K562 (cell line): ENCODE results near the gene CORIN. TPM values are rescaled to one million over a fixed set of nuclear protein-coding genes. Genes with fewer than 3 reads are reported as not detected.

Source experiments
- ATAC-seq: fragments of 200-7000 bp; cut with Tn5 transposase; 3 replicates; pipeline ENCODE4 v1.9.1; 2020; ENCODE audit warnings: moderate library complexity
- BruUV-seq: library from RNA; stranded (reverse); fragments of 400-500 nt; replicated peaks from 2 replicates; lab custom pipeline; 2021; lab: Mats Ljungman, UMichigan
- CTCF ChIA-PET: fragments of 300-600 bp; formaldehyde crosslinking; extraction: SDS; loops from one replicate; lab custom pipeline; 2021; ENCODE audit warnings: low intra/inter-chr PET ratio; lab: Yijun Ruan, JAX
- POLR2A ChIA-PET: fragments of 300-600, 350-650 bp; sonication (Branson Sonifier 250); formaldehyde crosslinking; extraction: SDS; loops from one replicate; lab custom pipeline; 2021; ENCODE audit warnings: antibody characterized with exemption, inconsistent platforms; lab: Yijun Ruan, JAX
- DNase-seq, 4 experiments: peaks; one replicate each; pipeline versions ENCODE4 v3.0.0 to v3.0.0-alpha.2; 2011 to 2018; ENCODE audit warnings: low spot score in 3 of 4, mixed read lengths in 3 of 4; ENCODE audit errors: extremely low read depth in 1 of 4
- FAIRE-seq: peaks from 2 replicates; lab custom pipeline; 2011; peaks lifted over from hg19 to GRCh38; lab: Jason Lieb, UNC
- H2AFZ ChIP-seq: 2 replicates; pipeline ENCODE4 v1.6.0; 2011; ENCODE audit warnings: low read depth, low read length, control low read depth, inconsistent platforms
- H3K27ac ChIP-seq: fragments of 200-600 bp; 3 replicates; pipeline ENCODE4 v1.8.0; 2011; ENCODE audit warnings: low read depth, mild to moderate bottlenecking, control low read depth, inconsistent platforms, low read length, moderate library complexity, mixed read lengths; ENCODE audit errors: extremely low read depth
- H3K27me3 ChIP-seq, 2 experiments: fragments of 300-600 bp in 1 of 2; 2 replicates in 1 of 2; 3 replicates in 1 of 2; pipeline versions ENCODE4 v1.6.0 to v1.8.0; 2011; ENCODE audit warnings: inconsistent platforms in 2 of 2, low read length in 2 of 2, mild to moderate bottlenecking in 1 of 2, mixed read lengths in 1 of 2, moderate library complexity in 1 of 2; ENCODE audit not compliant: control insufficient read depth in 2 of 2, insufficient read depth in 2 of 2
- H3K36me3 ChIP-seq: fragments of 300-600 bp; 3 replicates; pipeline ENCODE4 v1.8.0; 2011; ENCODE audit warnings: mild to moderate bottlenecking, low read length, inconsistent platforms; ENCODE audit not compliant: control insufficient read depth, insufficient read depth
- H3K4me1 ChIP-seq, 2 experiments: fragments of 200-600 bp in 1 of 2; replicated peaks in 1 of 2; 2 replicates in 1 of 2; 3 replicates in 1 of 2; pipeline versions ENCODE4 v1.5.1 to v1.8.0; 2011; ENCODE audit warnings: inconsistent platforms in 2 of 2, low read length in 2 of 2, mild to moderate bottlenecking in 1 of 2, mixed read lengths in 1 of 2, moderate library complexity in 1 of 2; ENCODE audit not compliant: control insufficient read depth in 2 of 2, insufficient read depth in 2 of 2
- H3K4me2 ChIP-seq: 2 replicates; pipeline ENCODE4 v1.6.1; 2011; ENCODE audit warnings: low read length, control low read depth, inconsistent platforms, mixed read lengths; ENCODE audit not compliant: insufficient read depth
- H3K4me3 ChIP-seq: fragments of 200-600 bp; sonication (generic), shearing (Covaris generic); 2 replicates; pipeline ENCODE4 v1.5.1; 2016; ENCODE audit warnings: control low read depth, inconsistent platforms
- H3K79me2 ChIP-seq: fragments of 200-600 bp; 3 replicates; pipeline ENCODE4 v1.8.0; 2011; ENCODE audit warnings: low read length, inconsistent platforms; ENCODE audit not compliant: control insufficient read depth, insufficient read depth
- H3K9ac ChIP-seq, 2 experiments: 2 replicates each; pipeline versions ENCODE4 v1.6.0 to v1.6.1; 2011; ENCODE audit warnings: low read depth in 2 of 2, low read length in 2 of 2, control low read depth in 1 of 2, inconsistent platforms in 1 of 2, mild to moderate bottlenecking in 1 of 2, mixed read lengths in 1 of 2; ENCODE audit not compliant: insufficient read depth in 1 of 2
- H3K9me1 ChIP-seq: one replicate; pipeline ENCODE4 v1.6.0; 2011; ENCODE audit warnings: inconsistent platforms, mild to moderate bottlenecking, low read length, moderate library complexity; ENCODE audit not compliant: control insufficient read depth, insufficient read depth
- H3K9me3 ChIP-seq: replicated peaks from 2 replicates; pipeline ENCODE4 v1.5.1; 2011; ENCODE audit warnings: low read depth, low read length, inconsistent platforms; ENCODE audit not compliant: control insufficient read depth, insufficient read depth
- H4K20me1 ChIP-seq: replicated peaks from 2 replicates; pipeline ENCODE4 v1.6.1; 2011; ENCODE audit warnings: low read length, inconsistent platforms, mixed read lengths; ENCODE audit not compliant: control insufficient read depth, insufficient read depth
- ARHGAP35 ChIP-seq: fragments of 450-650 bp; IDR thresholded peaks from 2 replicates; pipeline ENCODE4 v1.6.1; 2018; ENCODE audit not compliant: partially characterized antibody
- ARNT ChIP-seq, 2 experiments: fragments of 450-650 bp; IDR thresholded peaks; 2 replicates each; pipeline ENCODE4 v1.6.1; 2016; ENCODE audit warnings: mild to moderate bottlenecking in 1 of 2
- ATF1 ChIP-seq, 2 experiments: fragments of 450-650 bp in 1 of 2; IDR thresholded peaks; 2 replicates each; pipeline ENCODE4 v1.6.1; 2016; ENCODE audit warnings: missing compliant biosample characterization in 1 of 2, missing genetic modification characterization in 1 of 2
- DACH1 ChIP-seq: fragments of 450-650 bp; IDR thresholded peaks from 2 replicates; pipeline ENCODE4 v1.6.1; 2018; ENCODE audit not compliant: partially characterized antibody
- ESRRA ChIP-seq: fragments of 450-650 bp; IDR thresholded peaks from 2 replicates; pipeline ENCODE4 v1.6.1; 2014; ENCODE audit warnings: low read depth, mild to moderate bottlenecking, moderate library complexity, borderline replicate concordance
- HIVEP1 ChIP-seq: fragments of 250-450 bp; sonication (Bioruptor Pico); IDR thresholded peaks from 2 replicates; pipeline ENCODE4 v1.4.0; 2020; ENCODE audit warnings: mild to moderate bottlenecking
- ILK ChIP-seq: fragments of 450-650 bp; IDR thresholded peaks from 2 replicates; pipeline ENCODE4 v1.6.1; 2016; ENCODE audit warnings: missing genetic modification characterization, low read depth, mild to moderate bottlenecking, missing compliant biosample characterization, moderate library complexity, borderline replicate concordance
- KDM2B ChIP-seq: fragments of 250-450 bp; sonication (Bioruptor Pico); IDR thresholded peaks from 2 replicates; pipeline ENCODE4 v1.8.0; 2021; ENCODE audit warnings: mild to moderate bottlenecking, moderate library complexity
- PBX2 ChIP-seq, 2 experiments: IDR thresholded peaks in 1 of 2; conservative IDR thresholded peaks in 1 of 2; 2 replicates each; pipeline ENCODE4 v1.6.1; 2016; ENCODE audit warnings: low read depth in 2 of 2, mild to moderate bottlenecking in 1 of 2, missing compliant biosample characterization in 1 of 2, missing genetic modification characterization in 1 of 2, moderate library complexity in 1 of 2
- RFX7 ChIP-seq: fragments of 250-450 bp; sonication (Bioruptor Pico); IDR thresholded peaks from 2 replicates; pipeline ENCODE4 v1.5.1; 2021; ENCODE audit warnings: mild to moderate bottlenecking
- SRSF3 ChIP-seq: fragments of 200-400 bp; formaldehyde crosslinking; IDR thresholded peaks from 2 replicates; pipeline ENCODE4 v1.6.1; 2016; ENCODE audit warnings: mild to moderate bottlenecking, low read length, moderate library complexity; ENCODE audit not compliant: insufficient read depth
- TOE1 ChIP-seq, 2 experiments: fragments of 450-650 bp in 1 of 2; sonication (generic) in 1 of 2; formaldehyde crosslinking in 1 of 2; IDR thresholded peaks; 2 replicates each; pipeline versions ENCODE4 v1.7.1 to v1.8.0; 2016 to 2022; ENCODE audit warnings: borderline replicate concordance in 2 of 2, mild to moderate bottlenecking in 2 of 2, antibody characterized with exemption in 1 of 2, inconsistent platforms in 1 of 2, low read depth in 1 of 2, missing genetic modification reagents in 1 of 2, moderate library complexity in 1 of 2
- TRIM24 ChIP-seq, 2 experiments: fragments of 450-650 bp; IDR thresholded peaks; 2 replicates each; pipeline ENCODE4 v1.6.1; 2016
- ZBTB2 ChIP-seq: fragments of 450-650 bp; IDR thresholded peaks from 2 replicates; pipeline ENCODE4 v1.6.1; 2016; ENCODE audit warnings: antibody characterized with exemption
- ZNF408 ChIP-seq: fragments of 250-450 bp; sonication (Bioruptor Pico); IDR thresholded peaks from 2 replicates; pipeline ENCODE4 v1.4.0; 2020; ENCODE audit warnings: low read depth, mild to moderate bottlenecking, moderate library complexity
- ZNF551 ChIP-seq: fragments of 250-450 bp; sonication (Bioruptor Pico); IDR thresholded peaks from 2 replicates; pipeline ENCODE4 v1.5.0; 2021; ENCODE audit warnings: mild to moderate bottlenecking, moderate library complexity
- ZNF57 ChIP-seq: fragments of 450-650 bp; formaldehyde crosslinking; IDR thresholded peaks from 2 replicates; pipeline ENCODE4 v1.4.0; 2020; ENCODE audit warnings: mild to moderate bottlenecking, moderate library complexity
- WGBS: fragments of 100-300 bp; shearing (Covaris generic); methylation state at CpG from one replicate; pipeline ENCODE4 v1.1.6; 2016; ENCODE audit warnings: low coverage, mixed read lengths; ENCODE audit not compliant: insufficient coverage; ENCODE audit errors: missing lambda C conversion rate; 5-methylcytosine and 5-hydroxymethylcytosine counted together
- in situ Hi-C: fragments of 300-500 bp; cut with MboI; formaldehyde crosslinking; loops from 4 replicates; pipeline ENCODE4 v1.15.0; 2018; ENCODE audit warnings: inconsistent platforms, mixed read lengths
- intact Hi-C: fragments of 100-400 bp; cut with micrococcal nuclease; formaldehyde crosslinking; loops from 2 replicates; pipeline ENCODE4 v1.14.2; 2022
- polyA plus RNA-seq, 8 experiments: library from polyadenylated mRNA; depleted of rRNA in 4 of 8; stranded (reverse) in 5 of 8; unstranded in 3 of 8; fragments of >200 nt; fragmentation: Nextera tagmentation in 2 of 8; fragmentation: Illumina TruSeq in 1 of 8; extraction: Ambion mirVana in 2 of 8; extraction: Trizol in 1 of 8; gene quantifications; 2 replicates each; pipeline versions ENCODE4 v1.2.1 to v1.2.3, GENCODE V29; 2011 to 2014; ENCODE audit warnings: inconsistent platforms in 1 of 8, missing spikeins in 1 of 8
- total RNA-seq, 7 experiments: library from RNA; depleted of rRNA in 6 of 7; stranded (reverse); fragments of >200 nt in 6 of 7; fragmentation: Illumina TruSeq in 2 of 7; extraction: Trizol in 2 of 7; gene quantifications; 2 replicates each; pipeline versions ENCODE4 v1.2.1 to v1.2.3, GENCODE V29; 2011 to 2021; ENCODE audit warnings: low replicate concordance in 1 of 7

CORIN gene
- total and polyA plus RNA-seq, 9 of the 15 experiments (the other 6 are each of a cell fraction or from before 2014, with no cell fraction given) = 0.04 to 0.31 (median 0.08) TPM; not detected in 4

- no peak for TF ChIP-seq DACH1
- no peak for TF ChIP-seq ATF1 (CRISPR knock-in tag; IDR thresholded peaks at IDR 0.05)
- TF ChIP-seq ATF1 (tag; IDR thresholded peaks at IDR 0.05) = no peak
- no peak for TF ChIP-seq ZNF57 (CRISPR knock-in tag)
- no peak for TF ChIP-seq ARNT (IDR thresholded peaks at IDR 0.05)
- no peak for TF ChIP-seq PBX2 (CRISPR knock-in tag; IDR thresholded peaks at IDR 0.05; ENCODE audit: low read depth)
- no peak for TF ChIP-seq PBX2 (tag; conservative IDR thresholded peaks at IDR 0.05; ENCODE audit: low read depth)
- no peak for TF ChIP-seq ZNF551 (CRISPR knock-in tag)
- TF ChIP-seq KDM2B (CRISPR knock-in tag) = no peak
- no peak for TF ChIP-seq TOE1 (IDR thresholded peaks at IDR 0.05; ENCODE audit: borderline replicate concordance)
- no peak for TF ChIP-seq TOE1 (CRISPR knock-in tag; IDR thresholded peaks at IDR 0.05; ENCODE audit: borderline replicate concordance, low read depth)
- TF ChIP-seq ILK (tag) = no peak
- no peak for TF ChIP-seq SRSF3
- TF ChIP-seq RFX7 (CRISPR knock-in tag) = no peak
- TF ChIP-seq TRIM24 (IDR thresholded peaks at IDR 0.05) = no peak
- TF ChIP-seq ZBTB2 = no peak
- TF ChIP-seq ESRRA = no peak
- no peak for TF ChIP-seq HIVEP1 (CRISPR knock-in tag)
- no peak for TF ChIP-seq ZNF408 (CRISPR knock-in tag)
- TF ChIP-seq ARHGAP35 = no peak
- no peaks in the 10 kb centered on the region for H4K20me1 ChIP-seq
- no TSS peak for BruUV-seq
- ATAC-seq = no peak
- DNase-seq = no peak
- H3K27ac ChIP-seq = no peak overlapping the region
- no peak overlapping the region for H3K4me2 ChIP-seq
- 36% methylated on average over 2 of the region's 2 CpGs for WGBS
- no peaks in the 10 kb centered on the region for H3K79me2 ChIP-seq
- no peak overlapping the region for H3K9ac ChIP-seq
- no peaks in the 10 kb centered on the region for H3K9me1 ChIP-seq
- H2AFZ ChIP-seq = no peak overlapping the region
- no peak for FAIRE-seq
- H3K9me3 ChIP-seq = no peaks in the 10 kb centered on the region
- ChIA-PET CTCF (no interaction called here), POLR2A (no interaction called here)
- peaks cover 3 to 10% of the 10 kb centered on the region in 2 experiments; a peak in 4 of 5 replicates for H3K27me3 ChIP-seq
- no peak overlapping the region for H3K4me3 ChIP-seq
- no peaks in the 10 kb centered on the region for H3K36me3 ChIP-seq
- intact Hi-C loops = no loop called here
- no peaks in the 10 kb centered on the region for H3K4me1 ChIP-seq
- in situ Hi-C loops = no loop called here
Observed at GRCh38 chr4:47557255-47557654, 280.6 kb downstream of the CORIN start.
